ENCODE measurements around the gene MPEG1.
A peak's percentile ranks its signal among the peaks of the same experiment; 100 is the strongest.

The MPEG1 gene

GRCh38 chr11:59216641-59217564 is 4.2 kb upstream of the MPEG1 start:
- no peak for DNase-seq (ENCODE audit: low spot score)

GRCh38 chr11:59214141-59214893 is 1.6 kb upstream of the MPEG1 start:
- DNase-seq (ENCODE audit: low spot score): no peak

GRCh38 chr11:59212222-59212621 is 505 bp downstream of the MPEG1 start:
- no peak for DNase-seq (ENCODE audit: low spot score)

- no peak for DNase-seq (ENCODE audit: low spot score)
Measured at GRCh38 chr11:59208956-59209355, 3.8 kb downstream of the MPEG1 start.

GRCh38 chr11:59207988-59208451 is 4.7 kb downstream of the MPEG1 start:
- peak; percentile 4 for DNase-seq (ENCODE audit: low spot score)

- DNase-seq (ENCODE audit: low spot score): no peak
Measured at GRCh38 chr11:59206635-59207034, 6.1 kb downstream of the MPEG1 start.

- DNase-seq (ENCODE audit: low spot score): no peak
Measured at GRCh38 chr11:59205648-59206047, 7.1 kb downstream of the MPEG1 start.

GRCh38 chr11:59204746-59205145 is 8.0 kb downstream of the MPEG1 start:
- no peak for DNase-seq (ENCODE audit: low spot score)

- DNase-seq (ENCODE audit: low spot score): no peak
Measured at GRCh38 chr11:59201353-59201752, 11.4 kb downstream of the MPEG1 start.

- DNase-seq (ENCODE audit: low spot score): no peak
Measured at GRCh38 chr11:59200423-59200746, 12.3 kb downstream of the MPEG1 start.

GRCh38 chr11:59199546-59200422 is 12.9 kb downstream of the MPEG1 start:
- DNase-seq (ENCODE audit: low spot score): no peak

GRCh38 chr11:59198726-59199125 is 14.0 kb downstream of the MPEG1 start:
- no peak for DNase-seq (ENCODE audit: low spot score)

GRCh38 chr11:59197991-59198390 is 14.7 kb downstream of the MPEG1 start:
- DNase-seq (ENCODE audit: low spot score): no peak

GRCh38 chr11:59196777-59197176 is 15.9 kb downstream of the MPEG1 start:
- no peak for DNase-seq (ENCODE audit: low spot score)

GRCh38 chr11:59195586-59195985 is 17.1 kb downstream of the MPEG1 start:
- no peak for DNase-seq (ENCODE audit: low spot score)

GRCh38 chr11:59193587-59194130 is 19.1 kb downstream of the MPEG1 start:
- no peak for DNase-seq (ENCODE audit: low spot score)

- DNase-seq (ENCODE audit: low spot score): no peak
Measured at GRCh38 chr11:59192446-59193020, 20.2 kb downstream of the MPEG1 start.

GRCh38 chr11:59191890-59192289 is 20.8 kb downstream of the MPEG1 start:
- no peak for DNase-seq (ENCODE audit: low spot score)

GRCh38 chr11:59191095-59191494 is 21.6 kb downstream of the MPEG1 start:
- DNase-seq (ENCODE audit: low spot score): no peak

- no peak for DNase-seq (ENCODE audit: low spot score)
Measured at GRCh38 chr11:59189986-59190385, 22.7 kb downstream of the MPEG1 start.

- DNase-seq (ENCODE audit: low spot score): no peak
Measured at GRCh38 chr11:59188954-59189353, 23.8 kb downstream of the MPEG1 start.

- no peak for DNase-seq (ENCODE audit: low spot score)
Measured at GRCh38 chr11:59187587-59187986, 25.1 kb downstream of the MPEG1 start.

Measured in hematopoietic multipotent progenitor cell treated with erythropoietin and hydrocortisone succinate and interleukin-3 and kit ligand, for 15 days (in vitro differentiated cells).